ES-I3 (cell line): ENCODE results near the gene FBLN1.

Experiments
- H3K36me3 ChIP-seq: 2 replicates; pipeline ENCODE4 v1.6.1; 2013; ENCODE audit warnings: mild to moderate bottlenecking, low read length, control low read depth, moderate library complexity; ENCODE audit not compliant: insufficient read depth
- H3K4me1 ChIP-seq: 2 replicates; pipeline ENCODE4 v1.6.1; 2013; ENCODE audit warnings: mild to moderate bottlenecking, control low read depth, low read length; ENCODE audit not compliant: insufficient read depth
- H3K9ac ChIP-seq: 2 replicates; pipeline ENCODE4 v1.6.1; 2013; ENCODE audit warnings: low read depth, mild to moderate bottlenecking, low read length, moderate library complexity
- H3K9me3 ChIP-seq: 2 replicates; pipeline ENCODE4 v1.6.1; 2013; ENCODE audit warnings: mild to moderate bottlenecking, low read length, moderate library complexity; ENCODE audit not compliant: control insufficient read depth, insufficient read depth

FBLN1 gene

DNA sequence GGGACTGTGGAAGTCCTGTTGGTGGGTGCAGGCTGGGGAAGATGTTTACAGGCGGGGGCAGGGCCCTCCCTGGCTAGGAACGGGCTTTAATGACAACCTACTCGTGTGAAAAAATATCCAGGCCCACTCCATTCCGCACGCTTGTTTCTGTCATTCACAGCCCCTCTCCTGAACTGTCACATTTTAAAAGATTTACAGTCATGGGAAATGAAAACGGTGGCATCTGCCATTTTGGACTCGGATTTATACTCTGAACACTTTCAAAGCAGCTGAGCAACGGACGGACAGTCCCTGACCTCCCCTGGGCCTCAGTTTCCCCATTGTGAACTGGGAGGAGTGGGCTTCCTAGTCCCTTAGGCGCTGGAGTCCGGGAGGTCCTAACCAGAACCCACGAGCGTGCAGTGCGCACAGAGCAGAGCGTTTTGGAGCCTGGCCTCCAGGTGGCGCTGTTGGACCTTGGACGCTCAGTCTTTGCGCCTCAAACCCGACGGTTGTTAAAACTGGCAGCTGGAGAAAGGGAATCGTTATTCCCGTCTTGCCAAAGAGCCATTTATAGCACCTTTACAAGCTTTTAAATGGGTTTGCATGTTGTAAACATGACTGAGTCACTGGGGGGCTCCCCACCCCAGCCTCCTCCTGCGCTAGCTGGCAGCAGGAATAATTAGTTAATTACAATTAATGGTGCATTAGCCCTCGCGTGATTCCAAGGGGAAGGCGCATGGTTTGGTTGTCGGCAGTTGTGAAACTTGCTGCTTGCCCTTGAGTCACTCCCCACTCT lies 75.3 kb downstream of the FBLN1 start:
- Histone ChIP-seq H3K36me3 (no peaks in the 10 kb centered on the region), H3K9ac (no peak overlapping the region), H3K4me1 (no peaks in the 10 kb centered on the region), H3K9me3 (no peaks in the 10 kb centered on the region)

- no peaks in the 10 kb centered on the region for H3K4me1 ChIP-seq
- H3K9ac ChIP-seq = no peak overlapping the region
- H3K9me3 ChIP-seq = no peaks in the 10 kb centered on the region
- H3K36me3 ChIP-seq = no peaks in the 10 kb centered on the region
These were observed 76.0 kb downstream of the FBLN1 start for GRCh38 chr22:45578524-45579147.

DNA sequence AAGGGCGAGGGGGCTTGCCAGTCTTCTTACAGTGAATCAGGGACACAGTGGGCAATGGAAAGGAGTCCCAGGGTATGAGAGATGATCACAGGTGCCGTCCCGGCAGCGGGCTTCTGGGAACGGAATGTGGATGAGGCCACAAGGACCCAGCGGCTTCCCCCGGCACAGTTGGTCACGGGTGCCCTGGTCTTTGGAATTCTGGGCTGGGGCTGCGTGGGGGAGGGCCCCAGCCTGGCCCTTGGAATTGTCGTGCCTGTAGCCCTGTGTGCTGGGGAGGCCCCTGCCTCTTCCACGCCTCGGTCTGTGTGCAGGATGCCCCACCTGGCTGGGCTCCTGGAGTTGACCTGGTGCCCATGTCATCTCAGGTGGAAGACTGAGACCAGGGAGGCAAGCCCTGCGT lies 76.6 kb downstream of the FBLN1 start:
- H3K36me3 ChIP-seq = no peaks in the 10 kb centered on the region
- no peaks in the 10 kb centered on the region for H3K9me3 ChIP-seq
- no peaks in the 10 kb centered on the region for H3K4me1 ChIP-seq
- no peak overlapping the region for H3K9ac ChIP-seq

DNA sequence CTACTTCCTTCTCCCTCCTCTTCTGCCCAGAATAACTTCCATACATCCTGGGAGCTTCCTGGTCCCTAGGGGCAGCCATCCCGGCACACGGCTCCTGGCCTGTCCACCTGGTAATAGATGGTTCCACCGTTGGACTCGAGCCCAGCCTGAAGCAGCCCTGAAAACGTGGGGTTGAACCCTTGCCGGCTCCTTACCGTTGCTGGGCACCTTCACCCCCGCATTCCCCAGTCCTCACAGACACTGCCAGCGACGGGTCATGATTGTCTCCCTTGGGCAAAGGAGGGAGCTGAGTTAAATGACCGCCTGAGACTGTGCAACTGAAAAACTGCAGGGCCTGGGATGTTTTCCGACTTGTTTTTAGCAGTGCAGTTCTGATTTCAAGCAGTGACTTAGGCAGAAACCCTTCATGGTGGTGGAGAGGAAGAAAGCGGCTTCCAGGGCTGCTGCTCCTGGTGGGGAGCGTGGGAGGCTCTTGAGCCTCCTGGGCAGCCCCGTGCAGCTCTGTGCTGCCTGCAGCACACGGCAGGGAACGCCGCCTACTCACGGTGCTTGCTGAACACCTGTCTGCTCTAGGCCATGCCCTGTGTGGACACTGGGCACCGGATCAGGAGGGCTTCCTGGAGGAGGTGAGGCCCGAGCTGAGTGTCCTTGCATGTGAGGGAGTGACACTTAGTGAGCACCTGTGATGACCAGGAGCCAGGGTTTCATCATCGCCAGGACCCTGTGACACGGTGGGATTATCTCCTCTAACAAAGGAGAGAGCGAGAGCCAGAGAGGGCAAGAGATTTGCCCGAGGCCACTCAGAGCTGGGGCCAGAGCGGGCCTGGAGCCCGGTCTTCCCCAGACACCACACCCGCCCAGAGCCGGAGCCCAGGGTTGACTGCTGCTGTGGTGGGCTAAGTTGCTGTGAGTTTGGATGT lies 77.4 kb downstream of the FBLN1 start:
- no peaks in the 10 kb centered on the region for H3K36me3 ChIP-seq
- no peaks in the 10 kb centered on the region for H3K9me3 ChIP-seq
- no peaks in the 10 kb centered on the region for H3K4me1 ChIP-seq
- no peak overlapping the region for H3K9ac ChIP-seq

DNA sequence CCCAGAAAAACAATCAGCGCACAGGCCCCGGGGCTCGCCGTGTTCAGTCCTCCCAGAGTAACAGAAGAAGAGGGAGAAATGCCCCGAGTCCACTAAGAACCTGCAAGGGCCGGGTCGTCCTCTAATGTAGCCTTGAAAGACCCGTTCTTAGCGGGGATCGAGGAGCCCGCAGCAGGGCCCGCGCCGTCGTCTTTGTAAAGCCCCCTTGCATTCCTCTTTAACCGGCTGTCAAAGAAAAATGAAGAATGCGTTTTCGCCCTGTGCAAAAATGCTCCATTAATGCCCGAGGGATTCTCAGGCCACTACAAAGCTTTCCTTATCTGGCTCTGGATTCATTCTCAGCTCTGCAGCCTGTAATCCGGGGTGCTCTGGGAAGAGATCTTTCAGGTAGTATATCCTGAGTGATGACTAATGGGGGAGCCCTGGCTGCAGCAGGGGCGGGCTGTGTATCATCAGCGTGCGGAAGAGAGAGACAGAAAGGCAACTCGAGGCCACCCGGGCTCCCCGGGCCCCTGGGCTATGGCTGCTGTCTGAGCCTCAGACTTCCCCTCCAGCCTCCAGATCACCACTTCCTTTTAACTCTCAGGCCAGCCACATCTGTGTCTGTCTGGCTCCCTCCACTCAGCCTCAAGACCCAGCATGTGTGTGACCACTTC lies 78.2 kb downstream of the FBLN1 start:
- H3K9ac ChIP-seq = no peak overlapping the region
- H3K36me3 ChIP-seq = no peaks in the 10 kb centered on the region
- no peaks in the 10 kb centered on the region for H3K9me3 ChIP-seq
- no peaks in the 10 kb centered on the region for H3K4me1 ChIP-seq

DNA sequence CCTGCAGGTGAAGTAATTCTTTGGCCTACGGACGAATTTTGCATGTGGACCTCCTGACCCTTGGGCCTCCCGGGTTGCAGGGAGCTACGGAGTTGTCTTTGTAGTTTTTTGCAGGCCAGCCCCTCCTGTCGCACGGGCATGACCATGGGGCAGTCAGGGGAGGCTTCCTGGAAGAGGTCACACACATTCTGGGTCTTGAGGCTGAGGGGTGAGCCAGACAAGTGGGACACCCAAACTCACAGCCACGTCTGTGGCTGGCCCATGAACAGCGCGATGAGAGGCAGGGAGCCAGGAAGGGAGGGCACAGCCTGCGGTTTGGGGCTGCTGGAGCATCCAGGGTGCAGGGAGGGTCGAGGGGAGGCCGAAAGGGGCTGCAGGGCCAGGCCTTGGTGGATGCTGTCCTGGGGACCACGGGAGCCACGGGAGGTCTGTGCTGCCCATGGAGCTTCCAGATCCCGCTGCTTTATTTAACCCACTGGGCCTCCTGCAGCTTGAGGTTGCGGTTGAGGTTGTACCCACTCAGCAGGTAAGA lies 78.9 kb downstream of the FBLN1 start:
- no peaks in the 10 kb centered on the region for H3K9me3 ChIP-seq
- H3K36me3 ChIP-seq = no peaks in the 10 kb centered on the region
- H3K4me1 ChIP-seq = no peaks in the 10 kb centered on the region
- H3K9ac ChIP-seq = no peak overlapping the region

GRCh38 chr22:45582236-45582954 lies 79.7 kb downstream of the FBLN1 start:
- Histone ChIP-seq H3K9ac (no peak overlapping the region), H3K36me3 (no peaks in the 10 kb centered on the region), H3K4me1 (no peaks in the 10 kb centered on the region), H3K9me3 (no peaks in the 10 kb centered on the region)

GRCh38 chr22:45582955-45583320 lies 80.3 kb downstream of the FBLN1 start:
- no peak overlapping the region for H3K9ac ChIP-seq

DNA sequence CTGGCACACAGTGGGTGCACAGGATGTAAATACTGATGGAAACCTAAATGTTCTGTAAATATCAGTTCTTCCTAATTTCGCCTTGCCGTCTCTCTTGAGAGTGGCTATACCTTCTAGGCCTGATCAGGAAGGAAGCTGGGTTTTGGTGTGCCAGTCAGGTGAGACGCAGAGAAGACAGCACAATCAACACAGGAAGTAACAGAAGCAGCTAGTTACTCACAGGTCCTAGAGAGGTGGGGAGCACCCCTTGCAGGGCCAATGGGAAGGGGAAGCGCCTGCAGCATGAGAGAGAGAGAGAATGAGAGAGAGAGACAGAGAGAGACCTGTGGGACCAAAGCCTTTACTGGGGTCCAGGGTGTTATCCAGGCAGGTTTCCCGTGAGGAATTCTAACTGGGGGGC lies 80.8 kb downstream of the FBLN1 start:
- Histone ChIP-seq H3K4me1 (peaks cover 11% of the 10 kb centered on the region), H3K9me3 (no peaks in the 10 kb centered on the region), H3K9ac (no peak overlapping the region), H3K36me3 (no peaks in the 10 kb centered on the region)

More at GRCh38 chr22:45582955-45583320, 80.3 kb downstream of the FBLN1 start:
- Histone ChIP-seq H3K4me1 (peaks cover 5% of the 10 kb centered on the region), H3K36me3 (no peaks in the 10 kb centered on the region), H3K9me3 (no peaks in the 10 kb centered on the region)

DNA sequence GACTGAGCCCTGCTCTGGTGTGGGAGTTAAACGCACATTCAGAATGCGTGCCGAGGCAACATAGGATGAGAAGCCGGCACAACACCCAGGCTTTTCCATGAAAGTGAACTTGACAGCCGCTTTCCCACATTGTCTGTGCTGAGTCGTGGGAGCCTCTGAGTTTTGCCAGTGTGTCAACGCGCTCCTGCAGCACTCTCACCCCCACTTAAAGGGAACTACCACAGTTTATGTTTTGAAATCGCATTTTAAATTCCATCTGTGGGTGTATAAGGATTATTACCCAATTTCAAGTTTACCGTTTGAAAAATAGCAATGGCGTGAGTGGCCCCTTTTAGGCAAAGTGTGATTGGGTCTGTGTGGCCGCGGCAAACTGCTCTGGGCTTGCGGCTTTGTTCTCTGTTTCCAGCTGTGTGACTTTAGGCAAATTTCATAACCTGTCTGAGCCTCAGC lies 81.5 kb downstream of the FBLN1 start:
- H3K9me3 ChIP-seq = no peaks in the 10 kb centered on the region
- peaks cover 13% of the 10 kb centered on the region for H3K4me1 ChIP-seq
- H3K9ac ChIP-seq = no peak overlapping the region
- no peaks in the 10 kb centered on the region for H3K36me3 ChIP-seq

DNA sequence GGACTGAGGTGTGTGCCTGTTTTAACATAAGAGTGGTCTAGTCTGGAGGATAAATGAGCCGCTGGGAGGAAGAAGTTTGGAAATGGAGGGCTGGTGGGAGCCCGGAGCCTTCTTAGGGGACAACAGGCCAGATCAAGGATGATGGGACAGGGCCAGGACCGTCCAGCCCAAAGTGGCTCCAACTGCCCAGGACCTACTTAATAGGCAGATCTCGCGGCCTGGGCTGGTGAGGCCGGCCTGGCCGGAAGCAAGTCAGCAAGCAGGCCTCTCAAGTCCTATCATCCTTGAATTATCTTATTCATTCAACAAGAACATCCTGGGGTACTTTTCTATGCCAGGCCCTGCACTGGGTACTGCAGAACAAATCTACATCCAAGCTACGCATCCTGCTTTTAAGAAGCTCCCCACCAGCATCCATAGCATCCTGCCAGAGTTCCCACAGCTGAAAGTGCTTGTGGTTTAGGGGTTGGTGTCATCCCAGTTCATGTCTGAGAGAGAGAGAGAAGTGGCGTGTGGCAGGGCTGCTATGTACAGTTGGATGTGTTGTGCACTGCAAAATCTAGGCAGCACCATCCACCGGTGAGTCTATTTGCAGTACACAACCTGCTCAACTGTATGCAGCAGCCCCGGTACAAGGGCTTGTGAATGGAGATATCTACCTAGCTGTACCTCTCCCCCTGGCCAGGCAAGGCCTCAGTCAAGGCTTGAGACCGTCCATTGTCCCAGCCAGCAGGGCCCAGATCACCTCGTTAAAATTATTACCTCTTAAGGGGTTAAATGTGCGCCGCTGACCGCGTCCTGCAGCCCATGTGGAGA lies 82.1 kb downstream of the FBLN1 start:
- Histone ChIP-seq H3K9ac (no peak overlapping the region), H3K4me1 (peaks cover 13% of the 10 kb centered on the region), H3K9me3 (no peaks in the 10 kb centered on the region), H3K36me3 (no peaks in the 10 kb centered on the region)

DNA sequence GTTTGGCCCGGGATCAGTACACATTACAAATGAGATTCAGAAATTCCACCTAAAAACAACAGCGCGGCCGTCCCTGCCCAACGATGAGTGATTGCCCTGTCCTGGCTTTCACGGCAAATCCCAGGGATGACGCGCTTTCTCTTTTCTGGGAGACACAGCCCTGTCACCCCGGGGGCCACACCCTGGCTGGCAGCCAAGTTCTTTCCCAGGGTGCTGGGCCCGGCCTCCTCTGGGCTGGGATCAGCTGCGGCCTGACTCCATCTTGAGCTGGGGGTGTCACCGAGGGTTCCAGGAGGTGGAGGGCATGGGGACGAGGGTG lies 82.7 kb downstream of the FBLN1 start:
- Histone ChIP-seq H3K9ac (no peak overlapping the region), H3K9me3 (no peaks in the 10 kb centered on the region), H3K4me1 (peaks cover 13% of the 10 kb centered on the region), H3K36me3 (no peaks in the 10 kb centered on the region)

DNA sequence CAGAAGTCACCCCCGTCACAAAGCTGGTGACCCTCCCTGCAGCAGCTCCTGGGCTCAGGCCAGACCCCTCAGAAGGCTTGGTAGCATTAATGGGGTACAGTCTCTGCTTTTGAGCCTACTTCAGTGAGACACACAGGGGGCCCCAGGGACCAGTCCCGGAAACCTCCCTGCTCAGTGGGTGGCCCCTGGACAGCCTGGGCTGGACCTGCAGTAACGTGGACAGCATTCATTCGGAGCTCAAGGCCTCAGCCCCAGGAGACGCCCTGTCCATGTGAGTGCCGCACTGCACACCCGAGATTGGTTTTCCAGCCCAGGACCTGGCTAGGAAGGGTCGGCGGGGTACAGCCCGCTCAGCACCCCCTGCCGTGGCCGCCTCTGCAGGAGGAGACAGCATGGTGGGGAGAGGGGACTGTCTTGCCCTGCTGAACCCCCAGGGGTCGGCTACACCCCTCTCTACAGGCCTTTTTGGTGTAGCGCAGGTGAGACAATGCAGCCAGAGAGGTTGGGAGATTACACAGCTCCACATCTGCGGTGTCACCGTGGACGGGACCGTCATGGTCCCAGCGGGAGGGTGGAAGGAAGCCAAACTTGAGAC lies 83.4 kb downstream of the FBLN1 start:
- no peaks in the 10 kb centered on the region for H3K9me3 ChIP-seq
- peaks cover 13% of the 10 kb centered on the region for H3K4me1 ChIP-seq
- H3K9ac ChIP-seq = no peak overlapping the region
- H3K36me3 ChIP-seq = no peaks in the 10 kb centered on the region
